ENCODE results near the gene SLAMF9.

SLAMF9 gene

GRCh38 chr1:159934136-159935039, 19.6 kb downstream of the SLAMF9 start:
- no peak for DNase-seq (ENCODE audit: low read depth in 3 of 3)

GRCh38 chr1:159933347-159933746, 20.7 kb downstream of the SLAMF9 start:
- no peak for DNase-seq (ENCODE audit: low read depth in 3 of 3)

GRCh38 chr1:159932296-159933285, 21.4 kb downstream of the SLAMF9 start:
- DNase-seq (ENCODE audit: low read depth in 3 of 3), result no peak

GRCh38 chr1:159931795-159932173, 22.3 kb downstream of the SLAMF9 start:
- no peak for DNase-seq (ENCODE audit: low read depth in 3 of 3)

- no peak for DNase-seq (ENCODE audit: low read depth in 3 of 3)
Observed at GRCh38 chr1:159931101-159931794, 22.8 kb downstream of the SLAMF9 start.

GRCh38 chr1:159930634-159931033, 23.4 kb downstream of the SLAMF9 start:
- no peak for DNase-seq (ENCODE audit: low read depth in 3 of 3)

- no peak for DNase-seq (ENCODE audit: low read depth in 3 of 3)
Observed at GRCh38 chr1:159930216-159930615, 23.8 kb downstream of the SLAMF9 start.

- DNase-seq (ENCODE audit: low read depth in 3 of 3), result no peak
Observed at GRCh38 chr1:159929155-159930051, 24.6 kb downstream of the SLAMF9 start.

- DNase-seq (ENCODE audit: low read depth in 3 of 3), result no peak
Observed at GRCh38 chr1:159928491-159929050, 25.5 kb downstream of the SLAMF9 start.

- DNase-seq (ENCODE audit: low read depth in 3 of 3), result no peak
Observed at GRCh38 chr1:159927849-159928431, 26.1 kb downstream of the SLAMF9 start.

GRCh38 chr1:159927211-159927848, 26.7 kb downstream of the SLAMF9 start:
- DNase-seq (ENCODE audit: low read depth in 3 of 3), result no peak

GRCh38 chr1:159925719-159926078, 28.3 kb downstream of the SLAMF9 start:
- peak in 2 of 3 donors; percentile 29 to 45 for DNase-seq (ENCODE audit: low read depth in 3 of 3)

- peak; percentile 80 to 86 (median 83) for DNase-seq (ENCODE audit: low read depth in 3 of 3)
Observed at GRCh38 chr1:159924791-159925718, 29.0 kb downstream of the SLAMF9 start, which contains the start of gene TAGLN2. Gene TAGLN2, minus strand, starts transcription at chr1:159925507. Its CDS starts 4,998 bp downstream, at chr1:159920509.

- peak in 2 of 3 donors; percentile 34 to 37 for DNase-seq (ENCODE audit: low read depth in 3 of 3)
Observed at GRCh38 chr1:159924025-159924790, 29.8 kb downstream of the SLAMF9 start.

GRCh38 chr1:159923203-159924024, 30.6 kb downstream of the SLAMF9 start:
- peak; percentile 65 to 74 (median 71) for DNase-seq (ENCODE audit: low read depth in 3 of 3)

- no peak for DNase-seq (ENCODE audit: low read depth in 3 of 3)
Observed at GRCh38 chr1:159922511-159923202, 31.4 kb downstream of the SLAMF9 start.

Data from stimulated activated CD4-positive, alpha-beta T cell treated with anti-CD3 and anti-CD28 coated beads, TNF-alpha, amount 100 ng/mL, for 48 hours (primary cell).